Right hindlimb (tissue), 1 donor: Measurements from ENCODE around the gene KPNA6.

Experiments
- DNase-seq: peaks from one replicate; pipeline ENCODE4 v3.0.0-alpha.2; 2018

The KPNA6 gene

DNA sequence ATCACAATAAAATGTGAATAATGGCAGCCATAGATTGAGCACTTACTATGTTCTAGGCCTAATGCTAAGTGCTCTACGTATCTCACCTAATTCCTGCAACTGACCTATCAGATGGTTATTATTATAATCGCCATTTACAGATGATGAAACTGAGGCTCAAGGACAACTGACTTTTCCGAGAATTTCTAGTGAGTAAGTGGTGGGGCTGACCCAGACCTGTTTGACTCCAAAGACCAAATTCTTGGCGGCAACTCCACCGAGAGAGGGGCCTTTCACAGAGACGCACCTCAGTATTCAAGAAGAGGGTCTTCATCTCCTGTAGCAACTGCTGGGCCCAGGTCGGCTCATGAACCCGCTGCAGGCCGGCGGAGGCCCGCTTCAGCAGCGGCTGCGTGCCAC is 113.7 kb downstream of the KPNA6 start:
- DNase-seq = no peak

DNA sequence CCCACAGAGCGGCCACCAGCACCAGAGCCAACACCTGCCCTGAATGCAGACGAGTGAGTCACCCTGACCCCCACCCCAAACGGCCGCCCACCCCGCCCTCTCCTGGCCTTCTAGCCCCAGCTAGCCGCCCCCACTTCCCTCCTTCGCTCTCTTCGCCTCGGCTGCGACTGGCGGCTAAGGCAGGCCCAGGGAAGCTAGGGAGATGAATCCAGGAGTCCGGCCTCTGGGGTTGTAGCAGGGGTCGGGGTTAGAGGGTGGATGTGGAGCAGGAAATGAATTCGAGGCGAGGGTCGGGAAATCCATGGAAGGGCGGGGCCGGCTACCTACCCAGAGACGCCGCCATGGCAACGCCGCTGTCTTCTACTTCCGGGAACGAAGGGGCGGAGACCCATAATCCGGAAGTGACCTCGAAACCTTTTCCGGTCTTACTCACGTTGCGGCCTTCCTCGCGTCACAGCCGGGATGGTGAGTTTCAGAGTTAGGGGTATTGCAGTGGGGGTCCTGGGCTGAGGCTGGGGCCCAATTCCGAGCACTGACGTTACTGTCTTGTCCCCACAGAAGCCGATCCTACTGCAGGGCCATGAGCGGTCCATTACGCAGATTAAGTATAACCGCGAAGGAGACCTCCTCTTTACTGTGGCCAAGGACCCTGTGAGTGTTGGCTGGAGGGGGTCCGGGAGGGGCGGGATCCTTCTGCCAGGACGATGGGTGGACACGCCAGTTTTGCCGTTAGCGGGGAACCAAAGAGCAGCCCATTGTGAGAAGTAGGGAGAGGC is 114.3 kb downstream of the KPNA6 start, which contains the start of the genes EIF3I and TMEM234:
Gene EIF3I (plus strand): TSS at position 428 of the 776 bp plus-strand sequence. CDS start 35 bp downstream, at position 463.
Gene TMEM234 (minus strand): TSS at position 374 of the 776 bp plus-strand sequence. CDS start 31 bp downstream, at position 343.
- peak; percentile 95 for DNase-seq

DNA sequence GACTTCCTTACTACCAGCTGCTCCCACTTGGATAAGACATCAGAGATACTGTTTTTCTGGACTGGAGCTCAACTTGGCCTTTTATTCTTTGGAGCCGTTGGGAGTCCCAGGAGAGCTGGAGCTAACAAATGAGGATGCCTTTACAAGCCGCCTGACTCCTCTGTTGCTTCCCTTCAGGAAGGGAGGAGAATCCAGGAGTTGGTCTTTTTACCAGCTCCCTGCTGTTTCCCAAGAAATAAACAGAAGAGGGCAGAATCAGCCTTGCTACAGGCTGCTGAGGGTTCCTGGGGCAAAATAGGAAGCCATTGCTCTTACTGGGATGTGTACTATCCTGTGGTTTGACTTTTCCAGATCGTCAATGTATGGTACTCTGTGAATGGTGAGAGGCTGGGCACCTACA is 115.8 kb downstream of the KPNA6 start:
- DNase-seq = no peak

DNA sequence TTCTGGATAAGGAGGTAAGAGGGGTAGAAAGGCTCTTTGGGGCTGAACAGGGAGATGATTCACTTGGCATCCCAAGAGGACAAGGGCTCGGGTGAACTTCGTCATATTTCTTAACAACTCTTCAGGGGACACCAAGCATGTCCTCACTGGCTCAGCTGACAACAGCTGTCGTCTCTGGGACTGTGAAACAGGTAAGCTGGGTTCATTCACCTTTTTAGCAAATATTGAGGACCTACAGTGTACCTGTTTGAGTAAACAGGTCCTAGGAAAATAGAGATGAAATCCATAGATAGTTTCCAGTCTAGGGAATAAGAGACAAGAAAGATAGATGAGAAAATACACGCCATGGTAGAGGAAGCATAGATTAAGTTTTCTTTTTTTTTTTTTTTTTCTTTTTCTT is 116.4 kb downstream of the KPNA6 start:
- DNase-seq = no peak
